ENCODE measurements around the gene ARVCF.

The ARVCF gene

DNA sequence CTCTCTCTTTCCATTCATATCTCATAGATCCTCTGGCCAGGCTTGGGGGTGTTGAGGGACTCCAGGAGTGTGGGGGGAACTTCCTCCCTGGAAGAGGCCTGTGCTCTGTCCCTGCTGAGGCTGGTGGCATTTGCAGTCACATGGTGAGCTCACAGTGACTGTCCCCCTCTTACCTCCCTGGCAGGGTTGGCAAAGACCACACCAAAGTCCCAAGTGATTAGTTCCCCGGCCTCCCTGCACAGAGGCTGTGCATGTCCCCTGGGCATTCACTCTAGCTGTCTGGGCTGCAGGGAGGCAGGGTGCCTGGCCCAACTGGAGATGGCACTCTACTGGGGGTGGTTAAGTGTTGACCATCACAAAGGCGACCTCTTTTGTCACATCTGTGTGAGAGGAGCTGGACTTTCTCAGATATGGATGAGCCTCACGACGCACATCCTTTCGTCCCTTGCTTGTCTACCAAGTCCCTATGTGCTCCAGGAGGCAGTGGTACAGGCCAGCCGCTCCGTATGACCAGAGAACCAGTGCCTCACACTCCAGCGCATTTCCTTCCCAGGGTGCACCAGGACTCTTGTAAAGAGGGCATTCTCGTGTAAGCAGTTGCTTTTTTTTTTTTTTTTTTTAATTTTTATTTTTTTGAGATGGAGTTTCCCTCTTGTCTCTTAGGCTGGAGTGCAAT lies 13.1 kb upstream of the ARVCF start:
- no peak for DNase-seq (ENCODE audit: low read depth)

DNA sequence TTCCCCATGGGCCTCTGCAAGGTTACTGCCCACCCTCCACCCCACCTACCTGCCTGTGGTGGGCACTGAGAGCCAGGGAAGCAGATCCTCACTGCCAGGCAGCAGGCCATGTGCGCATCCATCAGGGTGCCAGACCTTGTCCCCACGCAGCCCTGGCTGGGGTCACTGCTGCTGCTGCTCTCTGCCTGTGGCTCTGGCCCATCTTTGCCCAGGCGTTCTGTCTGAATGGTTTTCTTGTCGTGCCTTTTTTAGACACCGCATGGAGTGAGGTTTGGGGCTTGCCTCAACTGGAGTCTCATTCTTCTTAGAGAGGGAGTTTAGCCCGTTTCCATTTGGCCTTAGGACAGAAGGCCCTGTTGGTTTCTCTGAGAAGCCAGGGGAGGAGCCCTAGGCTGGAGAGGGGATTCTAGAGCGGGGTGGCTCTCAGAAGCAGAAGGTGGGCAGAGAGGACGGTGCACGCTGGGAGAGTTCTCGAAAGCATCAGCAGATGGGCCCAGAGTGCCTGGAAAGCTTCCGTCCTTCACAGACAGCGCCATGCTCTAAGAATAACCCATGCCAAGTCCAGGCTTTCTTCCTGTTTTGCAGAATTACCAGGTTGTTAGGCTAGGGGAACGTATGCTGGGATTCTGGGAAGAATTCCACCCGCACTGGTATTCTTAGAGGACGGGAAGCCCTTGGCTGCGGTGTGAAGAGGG lies 12.4 kb upstream of the ARVCF start:
- DNase-seq (ENCODE audit: low read depth): no peak

DNA sequence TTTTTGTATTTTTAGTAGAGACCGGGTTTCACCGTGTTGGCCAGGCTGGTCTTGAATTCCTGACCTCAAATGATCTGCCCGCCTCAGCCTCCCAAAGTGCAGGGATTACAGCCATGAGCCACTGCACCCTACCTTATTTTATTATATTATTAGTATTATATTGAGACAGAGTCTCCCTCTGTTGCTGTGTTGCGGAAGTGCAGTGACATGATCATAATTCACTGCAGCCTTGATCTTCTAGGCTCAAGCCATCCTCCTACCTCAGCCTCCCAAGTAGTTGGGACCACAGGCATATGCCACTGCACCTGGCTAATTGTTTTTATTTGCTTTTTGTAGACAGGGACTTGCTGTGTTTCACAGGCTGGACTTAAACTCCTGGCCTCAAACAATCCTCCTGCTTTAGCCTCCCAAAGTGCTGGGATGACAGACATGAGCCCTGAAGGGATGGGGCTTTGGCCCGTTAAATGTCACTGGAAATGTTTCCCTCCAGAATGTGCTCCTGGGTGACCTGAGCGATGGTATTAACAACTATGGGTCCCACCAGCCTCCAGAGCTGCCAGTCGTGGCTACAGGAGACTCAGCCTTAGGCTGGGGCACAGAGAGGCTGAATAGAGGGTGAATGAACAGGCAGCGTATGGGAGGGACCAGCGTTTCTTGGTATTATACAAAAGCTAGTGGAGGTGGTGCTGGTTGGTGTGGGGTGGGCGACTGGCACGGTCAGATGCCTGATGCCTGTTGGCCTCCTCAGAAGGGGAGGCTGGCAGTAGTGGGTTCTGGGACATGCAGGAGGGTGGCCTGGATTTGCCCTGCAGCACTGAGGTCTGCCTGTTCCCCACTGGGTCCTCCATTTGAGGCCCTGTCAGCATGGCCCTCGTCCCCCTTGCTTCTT lies 11.6 kb upstream of the ARVCF start:
- no peak for DNase-seq (ENCODE audit: low read depth)

DNA sequence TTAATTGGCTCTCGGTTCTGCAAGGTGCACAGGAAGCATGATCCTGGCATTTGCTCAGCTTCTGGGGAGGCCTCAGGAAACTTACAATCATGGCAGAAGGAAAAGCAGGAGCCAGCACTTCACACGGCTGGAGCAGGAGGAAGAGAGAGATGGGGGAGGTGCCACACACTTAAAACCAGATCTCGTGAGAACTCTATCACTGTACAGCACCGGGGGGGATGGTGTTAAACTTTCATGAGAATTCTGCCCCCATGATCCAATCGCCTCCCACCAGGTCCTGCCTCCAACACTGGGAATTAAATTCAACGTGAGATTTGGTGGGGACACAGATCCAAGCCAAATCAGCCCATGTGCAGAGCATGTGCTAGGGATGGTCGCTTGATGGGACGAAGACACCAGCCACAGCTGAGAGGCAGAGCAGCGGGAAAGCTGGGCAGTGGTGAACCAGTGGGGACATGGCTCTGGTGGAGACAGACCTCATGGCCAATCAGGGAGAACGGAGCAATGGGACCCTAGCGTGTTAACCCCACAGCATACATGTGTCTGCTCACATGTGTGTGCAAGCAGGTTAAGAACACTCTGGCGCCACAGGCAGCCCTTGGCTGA lies 10.5 kb upstream of the ARVCF start:
- DNase-seq (ENCODE audit: low read depth): no peak

DNA sequence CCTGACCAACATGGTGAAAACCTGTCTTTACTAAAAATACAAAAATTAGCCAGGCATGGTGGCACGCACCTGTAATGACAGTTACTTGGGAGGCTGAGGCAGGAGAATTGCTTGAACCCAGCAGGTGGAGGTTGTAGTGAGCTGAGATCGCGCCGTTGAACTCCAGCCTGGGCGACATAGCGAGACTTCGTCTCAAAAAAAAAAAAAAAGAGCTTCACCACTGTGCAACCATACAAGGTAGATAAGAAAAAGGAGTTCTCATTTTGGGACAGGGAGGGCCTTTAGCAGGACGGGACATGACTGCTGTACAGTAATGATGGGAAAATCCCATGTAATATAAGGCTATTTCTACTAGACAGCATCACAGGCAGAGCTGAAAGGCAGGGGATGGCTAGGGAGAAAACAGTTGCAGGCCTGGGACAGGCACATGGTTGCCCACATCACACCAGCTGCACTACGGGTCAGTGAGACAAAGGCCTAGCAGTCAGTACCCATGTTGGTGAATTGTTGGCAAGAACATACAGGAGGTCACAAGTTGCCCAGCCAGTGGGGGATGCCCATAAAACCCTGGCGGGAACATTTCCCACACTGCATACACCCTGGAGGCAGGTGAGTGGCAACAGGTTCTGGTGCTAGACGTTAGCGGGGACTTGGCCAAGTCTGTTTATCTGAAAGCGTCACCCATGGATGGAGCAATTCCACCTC lies 9.7 kb upstream of the ARVCF start:
- no peak for DNase-seq (ENCODE audit: low read depth)

DNA sequence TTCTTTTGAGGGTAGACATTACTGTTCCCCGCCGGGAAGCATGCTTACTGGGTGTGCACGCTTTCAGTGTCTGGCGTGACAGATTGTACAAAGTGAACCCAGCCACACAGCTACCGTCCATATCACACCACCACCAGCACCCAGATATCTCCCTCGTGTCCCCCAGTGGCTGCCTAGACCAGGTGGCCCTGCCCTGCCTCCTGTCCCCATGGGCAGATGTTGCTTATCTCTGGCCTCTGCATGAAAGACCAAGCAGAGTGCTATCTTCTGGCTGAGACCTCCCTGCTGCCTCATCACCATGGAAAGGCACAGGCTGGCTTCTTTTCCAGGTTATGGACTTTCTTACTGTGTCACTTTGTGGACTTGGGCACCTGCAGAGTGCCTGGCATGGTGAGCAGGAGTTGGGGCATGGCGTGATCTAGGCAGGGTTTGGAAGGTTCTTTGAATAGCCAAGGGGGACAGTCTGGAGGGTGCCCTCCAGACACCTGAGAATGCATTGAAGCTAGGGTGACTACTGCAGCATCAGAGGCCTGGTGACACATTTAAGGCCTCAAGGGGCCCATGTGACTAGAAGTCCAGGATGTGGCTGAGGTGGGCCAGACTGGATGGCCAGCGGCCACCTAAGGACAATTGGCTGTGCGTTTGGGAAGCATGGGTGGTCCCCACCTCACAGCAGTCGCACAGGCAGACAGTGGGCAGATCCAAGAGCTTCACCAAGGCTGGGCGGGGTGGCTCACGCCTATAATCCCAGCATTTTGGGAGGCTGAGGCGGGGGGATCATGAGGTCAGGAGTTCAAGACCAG lies 9.0 kb upstream of the ARVCF start:
- DNase-seq (ENCODE audit: low read depth): no peak

DNA sequence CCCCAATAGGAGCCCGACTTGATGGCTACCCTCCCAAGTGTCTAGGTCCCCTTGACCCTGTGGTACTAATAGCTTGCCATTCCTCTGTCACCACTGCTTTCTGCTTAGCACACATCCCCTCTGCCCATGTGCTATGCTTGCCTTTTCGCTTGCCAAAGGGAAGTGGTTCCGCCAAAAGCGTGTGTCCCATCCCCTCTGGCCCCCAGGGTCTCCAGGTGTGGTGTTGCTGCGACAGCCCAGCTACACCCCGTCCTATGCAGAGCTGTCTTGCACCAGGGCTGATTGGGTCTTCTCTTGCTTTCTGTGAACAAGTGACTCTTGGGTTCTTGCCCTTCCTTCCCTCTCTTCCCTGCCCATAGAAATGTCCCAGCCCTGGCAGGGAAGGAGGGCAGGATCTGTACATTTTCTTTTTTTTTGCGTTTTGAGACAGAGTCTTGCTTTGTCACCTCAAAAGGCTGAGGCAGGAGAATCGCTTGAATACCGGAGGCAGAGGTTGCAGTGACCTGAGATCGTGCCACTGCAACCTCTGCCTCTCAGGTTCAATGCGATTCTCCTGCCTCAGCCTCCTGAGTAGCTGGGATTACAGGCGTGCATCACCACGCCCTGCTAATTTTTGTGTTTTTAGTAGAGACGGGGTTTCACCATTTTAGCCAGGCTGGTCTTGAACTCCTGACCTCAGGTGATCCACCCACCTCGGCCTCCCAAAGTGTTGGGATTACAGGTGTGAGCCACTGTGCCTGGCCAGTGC lies 8.2 kb upstream of the ARVCF start:
- DNase-seq (ENCODE audit: low read depth): no peak

DNA sequence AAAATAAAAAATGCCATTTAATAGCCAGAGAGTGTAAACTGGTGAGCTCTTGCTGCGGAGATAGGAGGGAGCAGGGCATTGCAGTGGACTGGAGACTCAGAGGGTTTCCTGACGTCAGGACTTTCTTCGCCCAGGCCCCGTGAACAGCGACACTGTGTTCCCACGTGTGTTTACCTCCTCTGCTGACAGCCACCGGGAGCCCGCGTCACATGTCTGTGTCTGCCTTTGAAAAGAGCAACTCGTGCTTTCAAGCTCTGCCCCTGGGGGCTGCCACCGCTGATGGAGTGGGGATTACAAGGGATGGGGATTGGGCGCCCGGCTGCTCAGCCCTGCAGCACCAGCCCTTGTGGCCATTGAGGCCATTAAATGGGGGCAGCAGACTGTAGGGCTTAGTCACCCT lies 7.6 kb upstream of the ARVCF start:
- no peak for DNase-seq (ENCODE audit: low read depth)

DNA sequence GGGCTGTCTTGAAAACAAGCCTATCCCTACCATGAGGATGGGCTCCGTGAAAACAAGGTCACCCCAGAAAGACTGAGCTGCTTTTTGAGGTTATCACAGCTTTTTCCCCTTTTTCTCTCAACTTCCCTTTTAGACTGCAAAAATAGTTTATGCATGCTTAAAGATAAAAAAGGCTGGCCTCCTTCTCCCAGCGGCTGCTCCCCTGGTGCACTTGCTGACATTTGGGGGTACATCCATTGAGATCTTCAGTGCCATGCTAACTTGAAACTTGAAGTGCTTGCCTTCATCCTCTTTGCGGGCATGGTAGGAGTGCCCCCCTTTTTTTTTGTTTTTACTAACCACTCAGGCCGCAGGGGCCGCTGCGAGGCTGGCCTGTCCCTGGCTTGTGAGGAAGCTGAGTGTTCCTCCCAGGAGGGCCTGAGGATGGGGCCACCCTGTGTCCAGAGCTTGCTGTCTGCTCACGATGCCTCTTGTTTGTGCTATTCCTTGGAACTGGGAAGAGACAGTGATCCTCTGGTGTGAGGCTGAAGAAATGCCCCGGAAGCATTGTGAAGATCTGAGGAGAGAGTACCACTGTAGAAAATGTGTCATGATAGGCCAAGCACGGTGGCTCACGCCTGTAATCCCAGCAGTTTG lies 6.5 kb upstream of the ARVCF start:
- DNase-seq (ENCODE audit: low read depth): no peak

DNA sequence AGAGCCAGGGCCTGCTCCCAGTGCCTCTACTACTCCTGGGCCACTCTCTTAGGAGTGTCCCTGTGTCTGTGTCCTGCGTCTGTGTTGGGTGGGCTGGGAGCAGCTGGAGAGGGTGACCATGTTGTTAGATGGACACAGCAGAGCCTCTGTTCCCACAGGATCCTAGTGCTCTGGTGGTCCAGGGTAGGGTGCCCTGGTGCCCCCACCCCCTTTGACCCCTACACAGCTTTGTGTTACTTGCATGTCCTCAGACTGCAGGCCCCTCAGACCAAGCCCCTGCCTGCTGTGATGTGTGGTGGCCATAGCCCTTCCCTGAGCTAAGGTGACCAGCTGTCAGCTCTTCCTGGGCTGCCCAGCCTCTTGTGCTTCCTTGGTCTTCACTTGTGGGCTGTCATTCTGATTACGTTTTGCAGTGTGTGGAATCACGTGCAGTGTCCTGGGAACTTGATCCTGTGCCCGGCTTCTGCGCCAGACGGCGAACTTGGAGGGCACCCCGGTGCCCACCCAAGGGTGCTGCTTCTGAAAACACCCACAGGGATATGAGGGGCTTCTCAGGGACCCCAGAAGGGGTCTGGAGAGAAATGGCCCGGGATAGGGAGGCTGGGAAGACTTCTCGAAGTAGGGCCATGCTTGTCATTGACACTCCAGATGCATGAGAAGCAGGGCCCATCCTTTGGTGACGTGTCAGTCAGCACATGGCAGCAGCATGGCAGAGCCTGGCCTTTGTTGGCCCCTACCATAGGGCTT lies 5.8 kb upstream of the ARVCF start:
- no peak for DNase-seq (ENCODE audit: low read depth)

DNA sequence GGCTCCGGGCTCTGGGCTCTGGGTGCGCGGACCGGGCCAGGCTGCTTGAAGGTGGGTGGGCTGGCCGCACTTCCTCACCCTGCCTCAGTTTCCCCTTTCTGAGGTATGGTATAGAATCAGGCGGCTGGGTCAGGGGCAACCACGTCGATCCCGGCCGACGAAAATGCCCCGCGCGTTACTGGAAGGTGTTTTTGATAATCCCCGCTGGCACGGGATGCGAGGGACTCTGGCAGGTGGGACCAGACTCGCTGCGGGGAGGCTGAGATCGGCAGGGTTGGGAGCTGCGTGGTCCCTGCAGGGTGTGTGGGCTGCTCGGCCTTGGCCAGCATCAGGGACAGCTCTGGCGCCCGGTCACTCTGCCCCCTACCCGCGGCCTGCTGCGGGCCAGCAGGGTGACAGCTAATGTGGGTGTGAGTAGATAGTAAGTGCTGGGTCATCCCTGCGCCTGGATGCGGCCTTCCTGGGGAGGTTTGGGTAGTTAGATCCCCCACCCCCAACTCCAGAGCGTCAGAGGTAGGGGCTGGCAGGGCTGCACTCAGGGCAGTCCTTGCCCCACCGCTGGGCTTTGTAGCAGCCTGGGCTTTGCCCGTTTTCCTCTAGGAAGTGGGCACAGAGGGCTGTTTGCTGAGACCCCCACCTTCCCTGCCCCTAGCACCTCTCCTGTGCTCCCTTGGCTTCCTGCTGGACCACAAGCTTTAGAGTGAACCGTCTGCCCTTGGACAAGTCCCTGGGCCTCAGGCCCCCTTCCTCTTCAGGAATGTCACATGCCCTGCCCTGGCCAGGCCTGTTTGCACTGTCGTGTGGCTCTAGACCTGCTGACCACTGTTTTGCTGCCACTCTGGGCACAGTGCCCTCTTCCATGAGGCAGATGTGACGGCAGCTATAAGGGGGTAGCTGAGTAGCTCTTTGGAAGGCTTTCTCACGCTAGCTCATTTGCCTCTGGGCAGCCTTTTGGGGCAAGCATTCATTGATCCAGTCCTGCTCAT lies 4.9 kb upstream of the ARVCF start:
- no peak for DNase-seq (ENCODE audit: low read depth)

DNA sequence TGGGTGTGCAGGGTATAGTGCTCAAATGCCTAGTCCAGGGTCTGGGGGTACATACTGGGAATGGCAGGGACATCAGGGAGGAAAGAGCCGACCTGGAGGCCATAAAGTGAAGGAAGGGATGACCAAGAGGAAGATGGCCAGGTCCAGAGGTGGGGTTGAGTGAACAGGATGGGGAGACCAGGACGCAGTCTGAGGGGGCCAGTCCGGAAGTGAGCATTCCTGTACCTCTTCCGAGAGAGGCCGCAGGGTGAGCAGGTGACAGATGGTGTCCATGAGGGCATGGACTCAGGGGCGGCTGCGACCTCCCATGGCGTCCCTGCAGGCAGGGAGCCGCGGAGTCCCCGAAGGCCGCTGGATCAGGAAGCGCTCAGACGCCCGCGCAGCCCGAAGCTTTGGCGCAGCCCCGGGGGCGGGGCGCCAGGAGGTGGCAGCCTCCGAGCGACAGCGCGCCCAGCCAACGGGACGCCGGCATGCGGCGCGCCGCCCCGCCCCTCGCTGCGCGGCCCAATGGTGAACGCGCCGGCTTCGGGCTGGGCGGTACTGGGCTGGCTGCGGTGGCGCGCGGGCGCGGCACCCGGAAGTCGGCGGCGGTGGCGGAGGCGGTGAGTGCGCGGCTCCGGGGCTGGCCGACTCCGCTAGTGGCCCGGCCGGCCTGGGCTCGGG lies 4.0 kb upstream of the ARVCF start, which contains the start of gene TANGO2:
Gene TANGO2, plus strand, starts transcription at position 578 of the 663 bp plus-strand sequence. CDS start 15,689 bp downstream, outside the sequence.
- DNase-seq (ENCODE audit: low read depth): peak; percentile 78

DNA sequence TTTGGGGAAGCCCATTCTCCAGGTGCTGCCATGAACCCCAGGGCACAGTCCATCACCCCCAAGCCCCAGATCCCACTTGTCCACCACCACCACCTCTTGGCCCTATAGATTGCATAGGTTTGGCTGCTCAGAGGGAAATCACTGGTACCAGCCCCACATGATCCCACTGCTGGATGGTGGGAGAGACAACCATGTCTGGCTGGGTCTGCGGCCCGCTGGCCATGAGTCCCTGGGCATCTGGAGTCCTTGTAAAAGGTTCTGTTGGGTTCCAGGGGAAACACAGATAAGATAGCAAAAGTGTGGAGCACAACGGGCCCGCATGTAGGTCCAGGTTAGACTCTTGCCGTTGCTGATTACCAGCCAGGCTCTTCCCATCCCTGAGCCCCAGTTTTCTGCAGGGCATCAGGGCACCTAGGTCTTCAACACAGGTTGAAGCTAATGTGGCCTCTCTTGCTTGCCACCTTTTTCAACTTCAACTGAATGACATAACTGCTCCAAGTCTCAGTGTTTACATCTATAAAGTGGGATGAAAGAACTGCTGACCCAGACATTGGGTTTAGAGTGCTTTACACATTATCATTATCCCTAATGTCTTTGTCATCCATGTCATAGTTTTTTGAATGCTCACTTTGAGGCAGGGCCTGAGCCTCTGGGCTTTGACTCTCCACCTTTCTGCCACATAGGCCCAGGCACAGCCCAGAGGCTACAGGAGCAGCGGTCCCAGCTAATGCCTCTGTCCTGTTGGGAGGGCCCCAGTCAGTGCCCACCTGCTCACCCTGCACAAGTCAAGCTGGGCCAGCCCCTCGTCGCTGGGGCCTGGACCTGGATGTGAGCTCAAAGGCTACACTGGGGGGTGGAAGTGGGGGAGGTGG lies 3.3 kb upstream of the ARVCF start:
- DNase-seq (ENCODE audit: low read depth): no peak

DNA sequence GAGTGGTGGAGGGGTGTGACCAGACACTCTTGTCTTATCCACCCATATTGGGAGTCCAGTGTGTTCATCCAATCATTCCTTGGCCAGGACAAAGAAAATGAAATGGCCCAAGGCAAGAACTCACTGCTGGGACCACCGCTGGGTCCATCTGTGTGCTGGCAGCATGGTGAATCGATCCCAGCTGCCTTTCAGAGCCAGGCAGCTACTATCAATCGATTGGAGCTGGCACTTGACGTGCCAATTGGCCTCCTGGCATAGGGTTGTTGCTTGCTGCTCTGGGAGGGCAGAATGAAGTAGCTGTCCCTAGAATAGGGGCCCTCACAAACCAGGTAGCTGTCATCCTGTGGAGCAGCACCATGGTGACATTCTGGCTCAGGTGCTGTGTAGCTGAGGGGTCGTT lies 1.4 kb upstream of the ARVCF start:
- DNase-seq (ENCODE audit: low read depth): no peak

DNA sequence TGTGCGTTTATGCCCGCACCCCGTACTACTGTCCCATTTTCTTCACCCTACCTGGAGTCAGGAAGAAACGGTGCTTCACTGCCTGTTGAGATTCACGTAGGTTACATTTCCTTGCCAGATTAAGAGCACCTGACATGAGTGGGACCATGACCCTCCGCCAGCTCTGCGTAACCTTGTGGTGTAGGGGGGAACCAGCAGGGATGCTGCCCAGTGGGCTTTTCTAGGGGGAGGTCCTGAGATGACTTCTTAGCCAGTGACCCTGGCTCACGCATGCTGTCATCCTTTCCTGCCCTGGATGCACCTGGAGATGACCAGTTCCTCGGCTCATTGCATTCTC lies 967 bp upstream of the ARVCF start:
- no peak for DNase-seq (ENCODE audit: low read depth)

Data from stimulated activated CD8-positive, alpha-beta memory T cell treated with anti-CD3 and anti-CD28 coated beads, Interleukin-15, amount 100 ng/mL, for 1 hour (primary cell).